Mononuclear cell (primary cell): ENCODE measurements around the gene GPC6. TPM values are rescaled to one million over a fixed set of nuclear protein-coding genes. Genes with fewer than 3 reads are reported as not detected.
"Not testable (repeated sequence)": the region's sequence is repeated elsewhere in the genome, so short reads cannot be mapped to it uniquely, and the experiment has no call there.

Experiments
- H3K27me3 ChIP-seq: 2 replicates; pipeline ENCODE4 v1.6.0; 2011; ENCODE audit warnings: low read length, control low read depth; ENCODE audit not compliant: insufficient read depth
- H3K4me1 ChIP-seq: 2 replicates; pipeline ENCODE4 v1.5.1; 2011; ENCODE audit warnings: mild to moderate bottlenecking, low read length, control low read depth; ENCODE audit not compliant: insufficient read depth
- H3K4me3 ChIP-seq: 2 replicates; pipeline ENCODE4 v1.5.1; 2011; ENCODE audit warnings: mild to moderate bottlenecking, low read length, moderate library complexity
- H3K9me3 ChIP-seq: 2 replicates; pipeline ENCODE4 v1.5.1; 2011; ENCODE audit warnings: low read depth, mild to moderate bottlenecking, control low read depth, low read length
- total RNA-seq: library from RNA; depleted of rRNA; stranded (reverse); fragments of >200 nt; gene quantifications from one replicate; pipeline ENCODE4 v1.2.3, GENCODE V29; 2012

Gene GPC6
- 0.31 TPM for total RNA-seq

- H3K4me1 ChIP-seq, result no peaks in the 10 kb centered on the region
- H3K27me3 ChIP-seq, result peaks cover 53% of the 10 kb centered on the region
- no peak within 1 kb of the TSS for H3K4me3 ChIP-seq
Observed at GRCh38 chr13:93226623-93227279, at the start of gene GPC6. Gene GPC6, plus strand, starts transcription at chr13:93226807.

GRCh38 chr13:93180356-93180969, 46.1 kb upstream of the GPC6 start:
- H3K9me3 ChIP-seq, result no peaks in the 10 kb centered on the region
- no peak overlapping the region for H3K4me3 ChIP-seq
- H3K27me3 ChIP-seq, result no peaks in the 10 kb centered on the region
- no peaks in the 10 kb centered on the region for H3K4me1 ChIP-seq

More at GRCh38 chr13:93226623-93227279, at the start of gene GPC6:
- H3K9me3 ChIP-seq, result no peaks in the 10 kb centered on the region

GRCh38 chr13:93182406-93182805, 44.2 kb upstream of the GPC6 start:
- Histone ChIP-seq H3K27me3 (no peaks in the 10 kb centered on the region), H3K4me1 (no peaks in the 10 kb centered on the region), H3K4me3 (no peak overlapping the region), H3K9me3 (no peaks in the 10 kb centered on the region)

GRCh38 chr13:93183302-93183701, 43.3 kb upstream of the GPC6 start:
- Histone ChIP-seq H3K9me3 (no peaks in the 10 kb centered on the region), H3K4me1 (no peaks in the 10 kb centered on the region), H3K27me3 (no peaks in the 10 kb centered on the region), H3K4me3 (no peak overlapping the region)

- Histone ChIP-seq H3K4me3 (no peak overlapping the region), H3K9me3 (no peaks in the 10 kb centered on the region), H3K4me1 (no peaks in the 10 kb centered on the region), H3K27me3 (no peaks in the 10 kb centered on the region)
Observed at GRCh38 chr13:93190006-93190405, 36.6 kb upstream of the GPC6 start.

GRCh38 chr13:93193682-93194081, 32.9 kb upstream of the GPC6 start:
- H3K27me3 ChIP-seq, result no peaks in the 10 kb centered on the region
- H3K4me3 ChIP-seq, result no peak overlapping the region
- H3K4me1 ChIP-seq, result no peaks in the 10 kb centered on the region
- H3K9me3 ChIP-seq, result no peaks in the 10 kb centered on the region

- Histone ChIP-seq H3K4me3 (no peak overlapping the region), H3K9me3 (no peaks in the 10 kb centered on the region), H3K4me1 (no peaks in the 10 kb centered on the region), H3K27me3 (no peaks in the 10 kb centered on the region)
Observed at GRCh38 chr13:93199856-93200255, 26.8 kb upstream of the GPC6 start.

GRCh38 chr13:93200626-93201025, 26.0 kb upstream of the GPC6 start:
- Histone ChIP-seq H3K27me3 (no peaks in the 10 kb centered on the region), H3K9me3 (no peaks in the 10 kb centered on the region), H3K4me1 (no peaks in the 10 kb centered on the region), H3K4me3 (no peak overlapping the region)

- Histone ChIP-seq H3K27me3 (no peaks in the 10 kb centered on the region), H3K4me3 (no peak overlapping the region), H3K4me1 (no peaks in the 10 kb centered on the region), H3K9me3 (no peaks in the 10 kb centered on the region)
Observed at GRCh38 chr13:93201992-93202558, 24.5 kb upstream of the GPC6 start.

GRCh38 chr13:93206778-93207392, 19.7 kb upstream of the GPC6 start:
- H3K4me1 ChIP-seq, result not testable (repeated sequence)

GRCh38 chr13:93216122-93216521, 10.5 kb upstream of the GPC6 start:
- no peaks in the 10 kb centered on the region for H3K4me1 ChIP-seq
- H3K27me3 ChIP-seq, result no peaks in the 10 kb centered on the region
- H3K4me3 ChIP-seq, result no peak overlapping the region
- H3K9me3 ChIP-seq, result no peaks in the 10 kb centered on the region

More at GRCh38 chr13:93206778-93207392, 19.7 kb upstream of the GPC6 start:
- not testable (repeated sequence) for H3K4me3 ChIP-seq, H3K27me3 ChIP-seq, H3K9me3 ChIP-seq

- no peaks in the 10 kb centered on the region for H3K4me1 ChIP-seq
- H3K4me3 ChIP-seq, result no peak overlapping the region
- no peaks in the 10 kb centered on the region for H3K27me3 ChIP-seq
- no peaks in the 10 kb centered on the region for H3K9me3 ChIP-seq
Observed at GRCh38 chr13:93217721-93218261, 8.8 kb upstream of the GPC6 start.

GRCh38 chr13:93218583-93218982, 8.0 kb upstream of the GPC6 start:
- no peaks in the 10 kb centered on the region for H3K9me3 ChIP-seq

GRCh38 chr13:93220073-93220472, 6.5 kb upstream of the GPC6 start:
- Histone ChIP-seq H3K4me1 (no peaks in the 10 kb centered on the region), H3K4me3 (no peak overlapping the region), H3K9me3 (no peaks in the 10 kb centered on the region), H3K27me3 (no peaks in the 10 kb centered on the region)

More at GRCh38 chr13:93218583-93218982, 8.0 kb upstream of the GPC6 start:
- Histone ChIP-seq H3K4me1 (no peaks in the 10 kb centered on the region), H3K27me3 (no peaks in the 10 kb centered on the region), H3K4me3 (no peak overlapping the region)

- no peaks in the 10 kb centered on the region for H3K9me3 ChIP-seq
- H3K27me3 ChIP-seq, result peaks cover 24% of the 10 kb centered on the region
- no peak overlapping the region for H3K4me3 ChIP-seq
- H3K4me1 ChIP-seq, result no peaks in the 10 kb centered on the region
Observed at GRCh38 chr13:93222976-93223375, 3.6 kb upstream of the GPC6 start.
